ENCODE measurements around the gene HES5.

- no peak for TF ChIP-seq CTCF (IDR thresholded peaks at IDR 0.05; ENCODE audit: low read depth, low read length, poor library complexity, severe bottlenecking)
- no peak for TF ChIP-seq EZH2phosphoT487 (IDR thresholded peaks at IDR 0.05; ENCODE audit: borderline replicate concordance, low read length)
These were observed 11.7 kb upstream of the HES5 start for GRCh38 chr1:2541619-2542245.
